NCI-H146 treated with DMSO at 0.1 percent for 48 hours (cell line): ENCODE data around the gene JMJD7.

Experiments used
- DNase-seq: peaks from one replicate; lab custom pipeline; 2025; ENCODE audit not compliant: unreplicated experiment; lab: John Stamatoyannopoulos, UW

Gene JMJD7

GRCh38 chr15:41861736-41862356 is 34.0 kb downstream of the JMJD7 start:
- DNase-seq, result no peak

- DNase-seq, result no peak
Measured at GRCh38 chr15:41862515-41863116, 34.7 kb downstream of the JMJD7 start.

GRCh38 chr15:41865490-41866055 is 37.7 kb downstream of the JMJD7 start:
- no peak for DNase-seq

GRCh38 chr15:41866263-41866703 is 38.4 kb downstream of the JMJD7 start:
- DNase-seq, result no peak

- no peak for DNase-seq
Measured at GRCh38 chr15:41866872-41867579, 39.1 kb downstream of the JMJD7 start.

- no peak for DNase-seq
Measured at GRCh38 chr15:41868321-41868720, 40.4 kb downstream of the JMJD7 start.

- no peak for DNase-seq
Measured at GRCh38 chr15:41869770-41870688, 42.1 kb downstream of the JMJD7 start.

GRCh38 chr15:41870689-41871081 is 42.8 kb downstream of the JMJD7 start:
- no peak for DNase-seq

GRCh38 chr15:41871175-41871905 is 43.4 kb downstream of the JMJD7 start:
- DNase-seq, result no peak

GRCh38 chr15:41872166-41872747 is 44.4 kb downstream of the JMJD7 start:
- DNase-seq, result no peak

GRCh38 chr15:41873711-41874110 is 45.8 kb downstream of the JMJD7 start:
- DNase-seq, result no peak

- DNase-seq, result no peak
Measured at GRCh38 chr15:41874736-41875135, 46.8 kb downstream of the JMJD7 start.

GRCh38 chr15:41876007-41876406 is 48.1 kb downstream of the JMJD7 start:
- DNase-seq, result no peak

- no peak for DNase-seq
Measured at GRCh38 chr15:41876689-41877088, 48.8 kb downstream of the JMJD7 start.

GRCh38 chr15:41877631-41878354 is 49.9 kb downstream of the JMJD7 start:
- DNase-seq, result no peak

GRCh38 chr15:41878355-41878699 is 50.4 kb downstream of the JMJD7 start:
- no peak for DNase-seq

GRCh38 chr15:41879321-41879845 is 51.5 kb downstream of the JMJD7 start:
- DNase-seq, result no peak

- DNase-seq, result no peak
Measured at GRCh38 chr15:41880156-41880877, 52.4 kb downstream of the JMJD7 start.
